Liver (tissue), 9 donors: Measurements from ENCODE around the gene SYNE4. TPM values are rescaled to one million over a fixed set of nuclear protein-coding genes. Genes with fewer than 3 reads are reported as not detected.

Source experiments
- DNase-seq: peaks from one replicate; pipeline ENCODE4 v3.0.0-alpha.2; 2017; ENCODE audit warnings: low spot score
- H3K27ac ChIP-seq, 2 donors: one replicate each; pipeline ENCODE4 v1.7.0; 2013; ENCODE audit warnings: inconsistent platforms in 2 of 2, low read length in 2 of 2, control low read depth in 1 of 2, low read depth in 1 of 2, mild to moderate bottlenecking in 1 of 2
- H3K27me3 ChIP-seq, 4 donors: one replicate each; pipeline versions ENCODE4 v1.6.1 to v1.7.0; 2013; ENCODE audit warnings: low read length in 3 of 4, inconsistent platforms in 1 of 4, mild to moderate bottlenecking in 1 of 4, moderate library complexity in 1 of 4; ENCODE audit not compliant: control insufficient read depth in 4 of 4, insufficient read depth in 4 of 4
- H3K36me3 ChIP-seq, 4 donors: one replicate each; pipeline versions ENCODE4 v1.6.1 to v1.7.0; 2013; ENCODE audit warnings: low read length in 3 of 4, mild to moderate bottlenecking in 3 of 4, low read depth in 1 of 4, moderate library complexity in 1 of 4; ENCODE audit not compliant: control insufficient read depth in 4 of 4, insufficient read depth in 3 of 4
- H3K4me1 ChIP-seq, 4 donors: one replicate each; pipeline versions ENCODE4 v1.6.1 to v1.7.0; 2013; ENCODE audit warnings: low read length in 3 of 4, mild to moderate bottlenecking in 3 of 4, moderate library complexity in 1 of 4; ENCODE audit not compliant: control insufficient read depth in 4 of 4, insufficient read depth in 4 of 4
- H3K4me3 ChIP-seq, 3 donors: one replicate each; pipeline versions ENCODE4 v1.6.1 to v1.7.0; 2013; ENCODE audit warnings: low read length in 3 of 3, control low read depth in 1 of 3, low read depth in 1 of 3, mild to moderate bottlenecking in 1 of 3
- H3K9ac ChIP-seq, 2 donors: one replicate each; pipeline ENCODE4 v1.7.0; 2013; ENCODE audit warnings: low read length in 2 of 2, mild to moderate bottlenecking in 2 of 2, moderate library complexity in 2 of 2, control low read depth in 1 of 2, low read depth in 1 of 2
- H3K9me3 ChIP-seq, 4 donors: one replicate each; pipeline versions ENCODE4 v1.6.1 to v1.7.0; 2013; ENCODE audit warnings: low read length in 3 of 4; ENCODE audit not compliant: control insufficient read depth in 4 of 4
- EGR1 ChIP-seq, 2 donors: IDR thresholded peaks; 2 replicates each; pipeline ENCODE4 v1.6.1; 2016 to 2018; ENCODE audit warnings: antibody characterized with exemption in 2 of 2, low read depth in 2 of 2
- FOXA1 ChIP-seq: IDR thresholded peaks from 2 replicates; pipeline ENCODE4 v1.6.1; 2016; ENCODE audit warnings: antibody characterized with exemption
- FOXA2 ChIP-seq: IDR thresholded peaks from 2 replicates; pipeline ENCODE4 v1.6.1; 2016; ENCODE audit warnings: antibody characterized with exemption
- GABPA ChIP-seq, 2 donors: IDR thresholded peaks in 1 of 2; conservative IDR thresholded peaks in 1 of 2; 2 replicates each; pipeline ENCODE4 v1.6.1; 2016; ENCODE audit warnings: antibody characterized with exemption in 2 of 2, mild to moderate bottlenecking in 1 of 2, moderate library complexity in 1 of 2
- HNF4A ChIP-seq, 2 donors: conservative IDR thresholded peaks; 2 replicates each; pipeline ENCODE4 v1.6.1; 2016; ENCODE audit warnings: antibody characterized with exemption in 2 of 2, mild to moderate bottlenecking in 2 of 2
- HNF4G ChIP-seq: IDR thresholded peaks from 2 replicates; pipeline ENCODE4 v1.6.1; 2016; ENCODE audit warnings: antibody characterized with exemption
- JUND ChIP-seq, 2 donors: IDR thresholded peaks; 2 replicates each; pipeline ENCODE4 v1.6.1; 2016; ENCODE audit warnings: antibody characterized with exemption in 2 of 2
- NR2F2 ChIP-seq: IDR thresholded peaks from 2 replicates; pipeline ENCODE4 v1.6.1; 2016; ENCODE audit warnings: antibody characterized with exemption
- RAD21 ChIP-seq, 2 donors: IDR thresholded peaks; 2 replicates each; pipeline ENCODE4 v1.6.1; 2016; ENCODE audit warnings: antibody characterized with exemption in 2 of 2, mild to moderate bottlenecking in 2 of 2
- REST ChIP-seq: IDR thresholded peaks from 2 replicates; pipeline ENCODE4 v1.6.1; 2016; ENCODE audit warnings: antibody characterized with exemption, mild to moderate bottlenecking
- RXRA ChIP-seq, 2 donors: IDR thresholded peaks; 2 replicates each; pipeline ENCODE4 v1.6.1; 2017 to 2018; ENCODE audit warnings: antibody characterized with exemption in 2 of 2, mild to moderate bottlenecking in 1 of 2
- SP1 ChIP-seq: IDR thresholded peaks from 2 replicates; pipeline ENCODE4 v1.6.1; 2018; ENCODE audit warnings: antibody characterized with exemption, mild to moderate bottlenecking
- TAF1 ChIP-seq: conservative IDR thresholded peaks from 2 replicates; pipeline ENCODE4 v1.6.1; 2016; ENCODE audit warnings: antibody characterized with exemption, mild to moderate bottlenecking
- YY1 ChIP-seq: IDR thresholded peaks from 2 replicates; pipeline ENCODE4 v1.6.1; 2016; ENCODE audit warnings: antibody characterized with exemption, mild to moderate bottlenecking
- ZBTB33 ChIP-seq: IDR thresholded peaks from 2 replicates; pipeline ENCODE4 v1.6.1; 2016; ENCODE audit warnings: antibody characterized with exemption
- WGBS: extraction: QIAGEN DNeasy Blood & Tissue Kit; methylation state at CpG from one replicate; pipeline ENCODE4 v1.1.7; 2013; 5-methylcytosine and 5-hydroxymethylcytosine counted together
- polyA plus RNA-seq, 2 donors: library from polyadenylated mRNA; stranded (reverse) in 1 of 2; unstranded in 1 of 2; fragments of 200-250 nt in 1 of 2; fragments of >200 nt in 1 of 2; fragmentation: Nextera tagmentation in 1 of 2; extraction: Ambion mirVana in 1 of 2; gene quantifications; one replicate each; pipeline versions ENCODE4 v1.2.1 to v1.2.3, GENCODE V29; 2013 to 2015
- total RNA-seq, 2 donors: library from RNA; depleted of rRNA; stranded (reverse); fragments of >200 nt; gene quantifications; one replicate each; pipeline ENCODE4 v1.2.3, GENCODE V29; 2014
- TF ChIP-seq, protein P1 (sequence below): IDR thresholded peaks from 2 replicates; pipeline ENCODE4 v1.6.1; 2016; ENCODE audit warnings: antibody characterized with exemption
- TF ChIP-seq, protein P2 (sequence below): IDR thresholded peaks from 2 replicates; pipeline ENCODE4 v1.6.1; 2016; ENCODE audit warnings: antibody characterized with exemption
- donor health status: healthy.
- donor health status: healthy.
- donor health status: healthy.
- donor health status: healthy.
- donor health status: healthy.

Gene SYNE4
- total and polyA plus RNA-seq, 4 donors = 1.8 to 5.7 (median 4.3) TPM

GRCh38 chr19:35995048-35995993, 13.3 kb downstream of the SYNE4 start, which contains the start of gene SDHAF1:
SDHAF1 (plus strand) TSS chr19:35995188; CDS start chr19:35995275, 87 bp downstream.
- no peaks in the 10 kb centered on the region for H3K9me3 ChIP-seq
- WGBS = under 1% methylated on average over 97 of the region's 97 CpGs
- no peaks in the 10 kb centered on the region for H3K27me3 ChIP-seq
- H3K27ac ChIP-seq = peak within 1 kb of the TSS; percentile 74 to 76
- peak; percentile 94 for DNase-seq
- H3K4me3 ChIP-seq = peak within 1 kb of the TSS; percentile 83 to 91 (median 85)
- peaks cover 0 to 5% (median 2%) of the 10 kb centered on the region in 4 donors for H3K36me3 ChIP-seq
- no peak for TF ChIP-seq JUND (IDR thresholded peaks at IDR 0.05)
- TF ChIP-seq, protein P1, sequence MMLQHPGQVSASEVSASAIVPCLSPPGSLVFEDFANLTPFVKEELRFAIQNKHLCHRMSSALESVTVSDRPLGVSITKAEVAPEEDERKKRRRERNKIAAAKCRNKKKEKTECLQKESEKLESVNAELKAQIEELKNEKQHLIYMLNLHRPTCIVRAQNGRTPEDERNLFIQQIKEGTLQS = no peak
- peak; percentile 42 for TF ChIP-seq TAF1
- TF ChIP-seq REST = peak; percentile 86
- TF ChIP-seq RXRA (IDR thresholded peaks at IDR 0.05) = peak in 1 of 2 donors; percentile 56
- TF ChIP-seq NR2F2 = peak; percentile 98
- peak; percentile 31 to 54 for TF ChIP-seq RAD21 (IDR thresholded peaks at IDR 0.05)
- peak; percentile 82 for TF ChIP-seq SP1
- TF ChIP-seq GABPA (IDR thresholded peaks at IDR 0.05 in 1 of 2, conservative IDR thresholded peaks at IDR 0.05 in 1 of 2) = peak; percentile 75 to 92
- peak; percentile 58 to 62 for TF ChIP-seq HNF4A (conservative IDR thresholded peaks at IDR 0.05)
- TF ChIP-seq, protein P2, sequence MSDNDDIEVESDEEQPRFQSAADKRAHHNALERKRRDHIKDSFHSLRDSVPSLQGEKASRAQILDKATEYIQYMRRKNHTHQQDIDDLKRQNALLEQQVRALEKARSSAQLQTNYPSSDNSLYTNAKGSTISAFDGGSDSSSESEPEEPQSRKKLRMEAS = peak; percentile 76
- TF ChIP-seq EGR1 (IDR thresholded peaks at IDR 0.05; ENCODE audit: low read depth in 2 of 2) = peak in 1 of 2 donors; percentile 67
- TF ChIP-seq YY1 = peak; percentile 72
- no peak for TF ChIP-seq FOXA2
- no peak for TF ChIP-seq HNF4G
- H3K9ac ChIP-seq = peak within 1 kb of the TSS; percentile 40 to 56
- peaks cover 13 to 33% (median 22%) of the 10 kb centered on the region in 4 donors for H3K4me1 ChIP-seq

DNA sequence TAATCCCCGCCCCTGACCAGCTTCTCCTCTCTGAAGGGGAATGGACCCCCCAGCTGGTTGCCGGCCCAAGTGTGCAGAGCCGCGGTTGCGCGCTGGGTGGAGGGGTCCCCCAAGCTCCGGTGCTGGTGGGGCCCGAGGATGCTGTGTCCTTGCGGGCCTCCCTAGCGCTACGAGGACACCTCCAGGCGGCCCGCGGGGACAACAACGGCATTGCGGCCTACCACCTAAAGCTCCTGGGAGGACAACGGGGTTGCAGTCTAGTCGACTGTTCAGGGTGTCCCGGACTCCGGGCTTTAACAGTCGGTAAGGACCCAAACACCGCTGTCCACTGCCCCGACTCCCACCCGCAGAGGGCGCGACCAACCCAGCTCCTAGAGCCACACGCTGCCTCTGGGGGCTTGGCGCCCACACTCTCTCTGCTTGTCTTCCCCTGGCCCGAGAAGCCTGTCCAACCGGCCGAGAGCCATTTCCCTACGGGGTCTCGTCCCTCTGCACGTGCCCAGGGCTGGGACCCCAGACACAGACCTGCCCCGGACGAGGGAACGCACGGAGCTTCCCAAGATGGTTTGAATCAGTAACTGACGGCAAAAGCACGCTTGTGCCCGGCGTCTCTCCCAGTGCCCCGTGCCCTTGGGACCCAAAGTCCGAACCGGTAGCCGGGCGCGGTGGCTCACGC, 14.6 kb downstream of the SYNE4 start:
- peak; percentile 40 for DNase-seq
- 45% methylated on average over 49 of the region's 49 CpGs for WGBS
- Histone ChIP-seq H3K27me3 (no peaks in the 10 kb centered on the region), H3K9me3 (no peaks in the 10 kb centered on the region), H3K4me1 (peaks cover 12 to 23% (median 18%) of the 10 kb centered on the region in 4 donors), H3K4me3 (peak overlapping the region in 1 of 3 donors; percentile 83), H3K27ac (no peak overlapping the region), H3K9ac (no peak overlapping the region), H3K36me3 (peaks cover 0 to 5% (median 2%) of the 10 kb centered on the region in 4 donors)
- no peak for TF ChIP-seq RXRA (IDR thresholded peaks at IDR 0.05)
- no peak for TF ChIP-seq RAD21 (IDR thresholded peaks at IDR 0.05)
- TF ChIP-seq FOXA1 = no peak
- no peak for TF ChIP-seq ZBTB33
- TF ChIP-seq, protein P1 = no peak
- peak; percentile 64 to 69 for TF ChIP-seq HNF4A (conservative IDR thresholded peaks at IDR 0.05)
